ENCODE data around the gene FADS6.

Gene FADS6

DNA sequence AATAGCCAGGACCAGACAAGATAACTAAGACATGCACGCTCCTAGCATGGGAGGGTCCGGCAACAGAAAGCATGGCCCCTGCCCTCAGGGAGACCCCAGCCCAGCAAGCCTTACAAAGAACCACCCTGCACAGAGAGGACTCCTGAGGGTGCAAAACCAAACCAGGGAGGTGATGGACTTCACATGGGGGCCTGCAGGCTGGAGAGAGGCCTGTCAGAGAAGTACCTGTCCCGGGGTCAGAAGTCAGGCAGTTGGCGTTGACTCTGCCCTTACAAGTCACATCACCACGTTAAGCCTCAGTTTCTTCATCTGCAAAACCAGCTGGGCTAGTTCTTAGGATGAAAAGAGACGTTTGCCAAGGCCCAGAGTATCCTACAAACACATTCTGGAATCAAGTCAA lies 35.4 kb upstream of the FADS6 start:
- Histone ChIP-seq H3K4me3 (ENCODE audit: low read length) (no peak overlapping the region), H3K27ac (ENCODE audit: low read length) (no peak overlapping the region), H3K4me2 (ENCODE audit: low read depth, low read length) (no peak overlapping the region), H3K9ac (ENCODE audit: low read length) (no peak overlapping the region), H2AFZ (ENCODE audit: low read length) (no peak overlapping the region), H3K79me2 (ENCODE audit: low read length) (no peaks in the 10 kb centered on the region), H3K27me3 (replicated peaks; ENCODE audit: insufficient read depth, low read length) (peaks cover 91% of the 10 kb centered on the region), H4K20me1 (ENCODE audit: insufficient read depth, low read length) (no peaks in the 10 kb centered on the region; the same call in 1 of the 2 replicates), H3K36me3 (replicated peaks; ENCODE audit: insufficient read depth, low read length) (no peaks in the 10 kb centered on the region), H3F3A (ENCODE audit: insufficient read depth, low read length) (no peaks in the 10 kb centered on the region), H3K9me2 (replicated peaks; ENCODE audit: insufficient read depth, low read length) (no peaks in the 10 kb centered on the region), H3K4me1 (ENCODE audit: low read length) (no peaks in the 10 kb centered on the region), H3K9me3 (replicated peaks; ENCODE audit: insufficient read depth, low read length) (no peaks in the 10 kb centered on the region)
- DNase-seq = no peak
- TF ChIP-seq EZH2 (optimal IDR thresholded peaks at IDR 0.05; ENCODE audit: low read depth, low read length) (no peak), EZH2phosphoT487 (IDR thresholded peaks at IDR 0.05; ENCODE audit: low read length) (no peak)
- TF ChIP-seq, protein P1, sequence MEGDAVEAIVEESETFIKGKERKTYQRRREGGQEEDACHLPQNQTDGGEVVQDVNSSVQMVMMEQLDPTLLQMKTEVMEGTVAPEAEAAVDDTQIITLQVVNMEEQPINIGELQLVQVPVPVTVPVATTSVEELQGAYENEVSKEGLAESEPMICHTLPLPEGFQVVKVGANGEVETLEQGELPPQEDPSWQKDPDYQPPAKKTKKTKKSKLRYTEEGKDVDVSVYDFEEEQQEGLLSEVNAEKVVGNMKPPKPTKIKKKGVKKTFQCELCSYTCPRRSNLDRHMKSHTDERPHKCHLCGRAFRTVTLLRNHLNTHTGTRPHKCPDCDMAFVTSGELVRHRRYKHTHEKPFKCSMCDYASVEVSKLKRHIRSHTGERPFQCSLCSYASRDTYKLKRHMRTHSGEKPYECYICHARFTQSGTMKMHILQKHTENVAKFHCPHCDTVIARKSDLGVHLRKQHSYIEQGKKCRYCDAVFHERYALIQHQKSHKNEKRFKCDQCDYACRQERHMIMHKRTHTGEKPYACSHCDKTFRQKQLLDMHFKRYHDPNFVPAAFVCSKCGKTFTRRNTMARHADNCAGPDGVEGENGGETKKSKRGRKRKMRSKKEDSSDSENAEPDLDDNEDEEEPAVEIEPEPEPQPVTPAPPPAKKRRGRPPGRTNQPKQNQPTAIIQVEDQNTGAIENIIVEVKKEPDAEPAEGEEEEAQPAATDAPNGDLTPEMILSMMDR (IDR thresholded peaks at IDR 0.05; ENCODE audit: low read length) = no peak

DNA sequence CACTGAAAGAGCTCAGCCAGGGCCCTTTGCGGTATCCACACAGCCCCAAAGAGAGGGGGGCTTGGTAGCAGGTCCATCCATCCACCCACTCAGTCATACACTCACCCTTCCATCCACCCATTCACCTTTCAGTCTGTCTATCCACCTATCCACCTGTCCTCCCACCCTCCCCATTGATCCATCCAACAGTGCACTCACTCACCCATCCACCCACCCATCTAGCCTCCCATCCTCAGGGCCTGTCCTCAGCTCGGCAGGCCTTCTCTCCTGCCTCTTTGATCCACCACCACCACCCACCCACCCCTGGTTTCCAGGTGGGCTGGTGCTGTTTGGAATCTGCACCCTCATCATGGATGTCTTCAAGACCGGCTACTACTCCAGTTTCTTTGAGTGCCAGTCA lies 31.8 kb upstream of the FADS6 start:
- Histone ChIP-seq H3K79me2 (ENCODE audit: low read length) (no peaks in the 10 kb centered on the region), H2AFZ (ENCODE audit: low read length) (no peak overlapping the region), H3K4me3 (ENCODE audit: low read length) (no peak overlapping the region), H4K20me1 (ENCODE audit: insufficient read depth, low read length) (no peaks in the 10 kb centered on the region; the same call in 1 of the 2 replicates), H3K4me2 (ENCODE audit: low read depth, low read length) (no peak overlapping the region), H3K36me3 (replicated peaks; ENCODE audit: insufficient read depth, low read length) (no peaks in the 10 kb centered on the region), H3K9me3 (replicated peaks; ENCODE audit: insufficient read depth, low read length) (no peaks in the 10 kb centered on the region), H3K27me3 (replicated peaks; ENCODE audit: insufficient read depth, low read length) (peaks cover 90% of the 10 kb centered on the region), H3K27ac (ENCODE audit: low read length) (no peak overlapping the region), H3K4me1 (ENCODE audit: low read length) (no peaks in the 10 kb centered on the region), H3K9ac (ENCODE audit: low read length) (no peak overlapping the region), H3K9me2 (replicated peaks; ENCODE audit: insufficient read depth, low read length) (no peaks in the 10 kb centered on the region), H3F3A (ENCODE audit: insufficient read depth, low read length) (no peaks in the 10 kb centered on the region)
- no peak for DNase-seq
- TF ChIP-seq EZH2 (optimal IDR thresholded peaks at IDR 0.05; ENCODE audit: low read depth, low read length) = no peak
- TF ChIP-seq, protein P1 (IDR thresholded peaks at IDR 0.05; ENCODE audit: low read length) = no peak
- no peak for TF ChIP-seq EZH2phosphoT487 (IDR thresholded peaks at IDR 0.05; ENCODE audit: low read length)

DNA sequence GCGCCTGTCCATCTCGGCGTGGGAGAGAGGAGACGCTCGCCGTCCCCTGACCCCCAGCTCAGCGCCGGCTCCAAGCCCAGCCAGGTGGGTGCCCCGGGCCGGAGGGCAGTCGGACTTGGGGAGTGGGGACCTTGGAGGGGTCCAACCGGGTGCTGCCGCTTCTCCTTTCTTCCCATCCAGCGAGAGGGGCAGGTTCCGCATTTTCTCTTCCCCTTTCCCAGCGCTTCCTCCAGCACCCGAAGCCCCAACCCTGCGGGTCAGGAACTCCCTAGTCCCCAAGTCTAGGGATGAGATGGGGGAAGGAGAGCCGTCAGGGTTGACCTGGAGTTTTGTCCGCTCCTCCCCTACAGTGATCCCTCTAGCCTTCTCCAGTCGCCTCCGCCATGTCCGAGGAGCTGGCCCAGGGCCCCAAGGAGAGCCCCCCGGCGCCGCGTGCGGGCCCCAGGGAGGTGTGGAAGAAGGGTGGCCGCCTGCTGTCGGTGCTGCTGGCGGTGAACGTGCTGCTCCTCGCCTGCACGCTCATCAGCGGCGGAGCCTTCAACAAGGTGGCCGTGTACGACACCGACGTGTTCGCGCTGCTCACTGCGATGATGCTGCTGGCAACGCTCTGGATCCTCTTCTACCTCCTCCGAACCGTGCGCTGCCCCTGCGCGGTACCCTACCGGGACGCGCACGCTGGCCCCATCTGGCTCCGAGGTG lies 31.0 kb upstream of the FADS6 start, which contains the start of gene OTOP2:
Gene OTOP2, plus strand, starts transcription at position 24 of the 699 bp plus-strand sequence. Its CDS starts 360 bp downstream, at position 384.
- no peaks in the 10 kb centered on the region for H3K9me2 ChIP-seq (replicated peaks; ENCODE audit: insufficient read depth, low read length)
- no peak within 1 kb of the TSS for H3K27ac ChIP-seq (ENCODE audit: low read length)
- peak within 1 kb of the TSS; percentile 37; the same call in 1 of the 2 replicates for H3K4me3 ChIP-seq (ENCODE audit: low read length)
- H3K79me2 ChIP-seq (ENCODE audit: low read length) = no peaks in the 10 kb centered on the region
- peak within 1 kb of the TSS; percentile 82; the same call in 1 of the 2 replicates for H3K4me2 ChIP-seq (ENCODE audit: low read depth, low read length)
- H3F3A ChIP-seq (ENCODE audit: insufficient read depth, low read length) = no peaks in the 10 kb centered on the region
- DNase-seq = no peak
- no peaks in the 10 kb centered on the region for H3K36me3 ChIP-seq (replicated peaks; ENCODE audit: insufficient read depth, low read length)
- H3K9me3 ChIP-seq (replicated peaks; ENCODE audit: insufficient read depth, low read length) = no peaks in the 10 kb centered on the region
- peaks cover 95% of the 10 kb centered on the region for H3K27me3 ChIP-seq (replicated peaks; ENCODE audit: insufficient read depth, low read length)
- H3K4me1 ChIP-seq (ENCODE audit: low read length) = no peaks in the 10 kb centered on the region
- TF ChIP-seq EZH2phosphoT487 (IDR thresholded peaks at IDR 0.05; ENCODE audit: low read length) (no peak), EZH2 (optimal IDR thresholded peaks at IDR 0.05; ENCODE audit: low read depth, low read length) (peak; percentile 20)
- TF ChIP-seq, protein P1 (IDR thresholded peaks at IDR 0.05; ENCODE audit: low read length) = no peak
- no peak within 1 kb of the TSS for H3K9ac ChIP-seq (ENCODE audit: low read length)
- no peaks in the 10 kb centered on the region; the same call in 1 of the 2 replicates for H4K20me1 ChIP-seq (ENCODE audit: insufficient read depth, low read length)
- H2AFZ ChIP-seq (ENCODE audit: low read length) = 0 out of 2 replicates have a peak within 1 kb of the TSS, but pooled peaks have one; percentile 63
